HG02588 (cell line): ENCODE results near the gene VIL1.

Source experiments
- ATAC-seq: cut with Tn5 transposase; IDR thresholded peaks from one replicate; pipeline ENCODE4 v1.9.1; 2021; ENCODE audit warnings: mild to moderate bottlenecking, moderate library complexity; ENCODE audit not compliant: unreplicated experiment

Gene VIL1

GRCh38 chr2:218405086-218405745, 13.7 kb upstream of the VIL1 start:
- ATAC-seq, result no peak

DNA sequence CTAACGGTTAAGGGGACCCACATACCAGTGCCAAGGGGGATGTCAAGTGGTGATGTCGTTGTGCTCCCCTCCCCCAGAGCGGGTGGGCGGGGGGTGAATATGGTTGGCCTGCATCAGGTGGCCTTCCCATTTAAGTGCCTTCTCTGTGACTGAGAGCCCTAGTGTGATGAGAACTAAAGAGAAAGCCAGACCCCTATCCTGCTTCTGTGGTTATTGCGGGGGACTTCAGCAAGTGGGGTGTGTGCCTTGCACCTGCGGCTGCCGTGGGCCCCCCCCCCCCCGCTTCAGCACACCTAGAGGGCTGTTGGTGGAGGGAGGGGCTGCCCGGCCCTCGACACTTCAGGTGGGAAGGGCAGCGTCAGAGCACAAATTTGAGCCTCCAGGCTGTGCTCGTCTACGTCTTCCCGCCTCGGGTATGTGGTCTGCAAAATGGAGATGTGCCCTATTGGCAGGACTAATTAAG, 13.1 kb upstream of the VIL1 start:
- ATAC-seq, result peak; percentile 20

DNA sequence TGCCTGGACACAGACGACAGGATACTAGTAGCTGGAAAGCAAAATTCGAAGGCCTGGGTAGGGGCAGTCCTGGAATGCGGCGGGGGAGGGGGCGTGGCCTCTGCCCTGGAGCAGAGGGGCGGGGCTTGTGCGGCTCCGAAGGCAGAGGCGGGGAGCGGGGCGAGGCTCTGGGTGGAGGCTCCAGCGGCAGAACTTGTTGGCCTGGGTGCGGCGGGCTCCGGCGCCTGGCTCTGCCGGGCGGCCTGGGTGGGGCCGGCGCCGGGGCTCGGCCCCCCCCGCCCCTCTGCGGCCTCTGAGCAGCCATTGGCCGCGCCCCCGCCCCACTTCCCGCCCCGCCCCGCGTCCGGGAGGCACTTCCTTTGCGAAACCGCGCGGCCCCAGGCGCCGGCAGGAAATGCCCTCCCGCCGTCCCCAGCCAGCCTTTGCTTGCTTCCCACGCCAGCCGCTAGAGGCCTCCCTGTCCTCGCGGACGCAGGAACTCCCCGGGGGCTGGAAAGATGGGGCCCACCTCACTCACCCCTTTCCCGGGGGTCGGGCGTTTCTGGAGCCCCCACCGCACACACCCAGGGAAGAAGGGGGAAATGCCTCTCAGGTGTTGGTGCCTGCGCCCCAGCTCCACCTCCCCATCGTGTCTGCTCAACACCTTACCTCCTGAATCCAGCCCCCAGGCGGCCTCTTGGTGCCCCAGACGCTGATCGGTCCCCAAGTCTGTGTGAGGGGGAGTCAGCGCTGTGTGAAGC, 12.5 kb upstream of the VIL1 start:
- ATAC-seq, result peak; percentile 75

DNA sequence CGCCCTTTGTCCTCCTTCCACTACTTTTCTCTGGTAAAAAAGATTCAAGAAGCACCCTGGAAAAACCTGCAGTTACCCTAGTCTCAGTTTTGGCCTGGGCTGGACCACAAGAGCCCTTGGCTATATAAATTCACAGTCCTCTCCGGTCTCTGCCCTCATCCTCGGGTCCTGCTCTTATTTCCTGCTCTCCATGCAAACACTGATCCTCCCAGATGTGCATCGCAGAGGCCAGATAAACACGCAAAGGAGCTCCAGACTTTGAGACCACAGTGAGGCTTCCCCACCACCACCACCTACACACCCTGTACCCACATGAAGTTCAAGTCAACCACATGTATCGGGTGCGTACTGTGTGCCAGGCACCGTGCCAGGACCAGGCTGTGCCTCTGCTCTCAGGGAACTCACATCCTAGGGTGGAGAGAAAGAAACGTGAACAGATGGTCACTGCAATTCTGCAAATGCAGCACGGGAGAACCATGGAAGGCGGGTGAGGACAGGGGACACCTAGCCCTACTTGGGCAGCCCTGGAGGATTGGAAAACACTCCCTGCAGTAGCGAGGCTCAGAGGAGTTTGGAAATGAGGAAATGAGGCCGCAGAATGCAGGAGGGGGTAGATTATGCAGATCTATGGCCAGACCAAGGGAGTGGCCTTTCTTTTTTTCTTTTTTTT, 11.8 kb upstream of the VIL1 start:
- ATAC-seq, result peak; percentile 12

DNA sequence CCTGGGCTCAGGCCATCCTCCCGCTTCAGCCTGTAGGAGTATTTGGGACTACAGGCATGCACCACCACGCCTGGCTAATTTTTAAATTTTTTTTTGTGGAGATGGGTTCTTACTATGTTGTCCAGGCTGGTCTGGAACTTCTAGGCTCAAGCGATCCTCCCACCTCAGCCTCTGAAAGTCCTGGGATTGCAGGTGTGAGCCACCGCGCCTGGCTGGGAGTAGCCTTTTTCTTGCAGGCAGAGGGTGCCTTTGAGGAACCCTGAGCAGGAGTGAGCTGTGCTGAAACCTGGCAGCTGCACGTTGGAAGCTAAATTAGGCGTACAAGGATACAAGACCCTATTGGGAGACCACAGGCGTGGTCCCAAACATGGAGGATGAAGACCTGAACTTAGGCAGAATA, 11.2 kb upstream of the VIL1 start:
- ATAC-seq, result no peak

- no peak for ATAC-seq
These were observed 604 bp upstream of the VIL1 start for GRCh38 chr2:218418321-218418716.

DNA sequence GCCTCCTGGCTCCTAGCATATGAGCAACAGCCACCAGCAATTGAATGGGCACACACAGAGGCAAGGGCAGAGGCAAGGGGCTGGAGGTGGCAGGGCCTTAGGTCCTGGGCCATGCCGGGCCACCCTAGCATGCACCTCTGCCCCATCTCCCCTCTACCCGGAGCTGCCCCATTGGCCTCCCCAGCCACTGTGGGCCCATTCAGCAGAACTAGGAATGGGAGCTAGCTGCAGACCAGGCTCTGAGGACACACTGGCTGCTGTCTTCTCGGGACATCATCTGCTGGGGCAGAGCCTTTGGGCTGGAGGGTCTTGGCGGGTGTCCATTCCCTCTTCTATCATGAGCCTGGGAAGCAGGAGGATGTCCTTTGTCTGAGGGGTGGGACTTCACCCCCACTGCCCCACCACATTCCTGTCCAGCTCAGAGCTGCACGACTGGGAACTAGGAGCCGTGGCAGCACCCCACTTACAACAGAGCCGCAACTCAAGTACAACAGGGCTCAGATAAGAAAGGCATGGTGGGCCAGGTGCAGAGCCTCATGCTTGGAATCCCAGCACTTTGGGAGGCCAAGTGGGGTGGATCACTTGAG, 800 bp downstream of the VIL1 start:
- no peak for ATAC-seq

DNA sequence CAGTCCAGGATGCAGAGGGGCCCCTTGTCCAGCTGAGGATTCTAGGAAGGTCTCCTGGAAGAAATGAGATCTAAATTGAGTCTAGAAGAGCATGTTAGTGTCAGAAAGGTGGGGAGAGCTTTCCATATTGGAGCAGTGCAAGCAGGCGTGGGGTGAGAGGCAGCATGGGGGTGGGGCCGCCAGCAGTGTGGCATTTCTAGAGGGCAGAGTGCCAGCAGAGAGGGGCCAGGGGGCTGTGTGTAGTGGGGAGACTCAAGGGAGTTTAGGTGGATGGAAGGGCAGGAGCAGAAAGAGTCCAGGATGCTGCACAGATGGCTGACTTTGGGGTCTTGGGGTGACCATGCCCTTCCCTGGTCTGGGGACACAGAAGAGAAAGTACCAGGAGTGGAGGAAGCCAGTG, 2.1 kb downstream of the VIL1 start:
- no peak for ATAC-seq

GRCh38 chr2:218422403-218423086, 3.6 kb downstream of the VIL1 start:
- ATAC-seq, result no peak

DNA sequence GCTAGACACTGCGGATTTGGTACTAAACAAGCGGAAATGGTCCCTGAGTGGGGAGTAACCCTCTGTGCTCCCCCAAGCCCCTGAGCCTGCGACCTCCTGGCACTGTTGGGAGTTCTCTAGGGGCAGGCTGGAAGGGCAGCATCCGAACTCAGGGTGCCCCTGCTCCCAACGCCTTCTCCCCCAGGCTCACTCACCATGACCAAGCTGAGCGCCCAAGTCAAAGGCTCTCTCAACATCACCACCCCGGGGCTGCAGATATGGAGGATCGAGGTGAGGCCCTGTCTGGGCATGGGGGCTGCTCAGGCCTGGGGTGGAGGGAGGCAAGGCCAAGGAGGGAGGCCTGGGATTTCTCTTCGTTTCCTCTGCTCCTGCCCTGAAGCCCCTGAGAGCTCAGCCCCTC, 4.7 kb downstream of the VIL1 start:
- no peak for ATAC-seq

DNA sequence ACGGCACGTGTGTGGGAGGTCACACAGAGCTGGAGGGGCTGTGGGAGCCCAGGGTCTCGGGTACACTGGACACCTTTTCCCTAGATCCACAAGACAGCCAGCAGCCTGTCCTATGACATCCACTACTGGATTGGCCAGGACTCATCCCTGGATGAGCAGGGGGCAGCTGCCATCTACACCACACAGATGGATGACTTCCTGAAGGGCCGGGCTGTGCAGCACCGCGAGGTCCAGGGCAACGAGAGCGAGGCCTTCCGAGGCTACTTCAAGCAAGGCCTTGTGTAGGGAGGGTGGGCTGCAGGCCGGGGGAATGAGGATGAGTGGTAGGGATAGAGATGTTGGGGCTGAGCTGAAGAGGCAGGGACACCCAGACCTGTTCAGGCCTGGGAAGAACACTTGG, 6.6 kb downstream of the VIL1 start:
- no peak for ATAC-seq

DNA sequence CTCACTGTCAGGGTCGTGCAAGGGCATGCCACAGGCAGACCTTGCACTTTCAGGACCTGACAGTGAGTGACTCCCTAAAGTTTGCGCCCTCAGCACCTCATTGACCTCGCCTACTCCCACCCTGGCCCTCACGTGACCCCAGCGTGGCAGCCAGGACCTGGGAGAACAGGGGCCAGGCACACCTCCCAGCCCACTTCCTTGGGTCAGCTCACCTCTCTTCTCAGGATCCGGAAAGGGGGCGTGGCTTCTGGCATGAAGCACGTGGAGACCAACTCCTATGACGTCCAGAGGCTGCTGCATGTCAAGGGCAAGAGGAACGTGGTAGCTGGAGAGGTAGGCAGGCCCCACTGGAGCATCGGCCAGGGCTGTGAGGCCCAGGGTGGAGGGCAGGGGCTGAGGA, 8.8 kb downstream of the VIL1 start:
- no peak for ATAC-seq

DNA sequence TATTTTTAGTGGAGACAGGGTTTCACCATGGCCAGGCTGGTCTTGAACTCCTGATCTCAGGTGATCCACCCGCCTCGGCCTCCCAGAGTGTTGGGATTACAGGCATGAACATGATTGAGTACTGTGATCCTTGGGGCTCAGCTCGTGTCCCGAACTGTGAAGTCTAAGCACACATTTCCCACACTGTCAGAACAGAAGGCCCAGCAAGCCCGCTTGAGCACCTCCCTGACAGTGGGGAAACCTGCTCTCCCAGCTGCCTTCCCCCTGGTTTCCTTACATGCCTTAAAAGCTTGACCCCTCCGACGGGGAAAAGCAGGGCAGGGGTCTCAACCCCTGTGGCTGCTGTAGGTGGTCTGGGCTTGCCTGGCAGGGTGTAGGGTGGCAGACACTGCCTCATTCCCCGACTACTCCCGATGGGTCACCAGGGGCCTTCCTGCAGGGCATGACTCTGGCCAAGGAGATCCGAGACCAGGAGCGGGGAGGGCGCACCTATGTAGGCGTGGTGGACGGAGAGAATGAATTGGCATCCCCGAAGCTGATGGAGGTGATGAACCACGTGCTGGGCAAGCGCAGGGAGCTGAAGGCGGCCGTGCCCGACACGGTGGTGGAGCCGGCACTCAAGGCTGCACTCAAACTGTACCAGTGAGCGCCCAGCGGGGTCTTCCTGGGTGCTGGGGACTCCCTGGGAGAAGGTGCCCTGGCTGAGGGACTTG, 10.1 kb downstream of the VIL1 start:
- no peak for ATAC-seq

DNA sequence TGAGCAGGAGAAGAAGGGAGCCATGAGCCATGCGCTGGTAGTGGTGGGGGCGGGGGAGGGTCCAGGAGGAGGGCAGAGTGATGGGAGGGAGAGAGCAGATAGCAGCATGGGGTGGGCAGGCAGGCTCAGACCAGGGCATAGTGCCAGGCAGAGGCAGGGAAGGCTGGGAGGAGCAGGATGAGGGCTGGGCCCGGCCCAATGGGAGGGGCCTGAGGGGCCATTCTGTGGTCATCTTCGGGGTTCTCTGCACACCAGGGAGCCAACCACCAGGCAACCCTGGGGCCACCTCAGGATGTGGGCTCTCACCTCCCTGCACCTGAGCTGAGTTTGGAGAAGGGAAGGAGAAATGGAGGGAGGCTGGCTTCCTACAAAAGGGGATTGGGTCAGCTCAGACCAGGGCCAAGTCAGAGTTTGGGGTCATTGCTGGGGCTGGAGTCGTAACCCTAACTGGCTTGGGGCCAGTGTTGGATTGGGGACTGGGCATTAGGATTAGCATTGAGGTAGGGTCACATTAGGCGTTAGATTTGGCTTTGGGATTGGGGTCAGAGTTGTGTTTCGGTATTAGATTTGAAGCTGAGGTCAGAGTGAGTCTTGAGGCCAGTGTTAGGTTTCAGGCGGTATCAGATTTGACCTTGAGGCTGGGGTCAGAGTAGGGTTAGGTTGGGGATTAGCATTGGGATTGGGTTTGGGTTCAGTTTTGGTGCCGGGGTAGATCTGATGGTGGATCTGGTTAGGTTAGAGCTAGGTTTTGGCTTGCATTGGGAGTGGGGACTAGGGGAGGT, 11.2 kb downstream of the VIL1 start:
- no peak for ATAC-seq

DNA sequence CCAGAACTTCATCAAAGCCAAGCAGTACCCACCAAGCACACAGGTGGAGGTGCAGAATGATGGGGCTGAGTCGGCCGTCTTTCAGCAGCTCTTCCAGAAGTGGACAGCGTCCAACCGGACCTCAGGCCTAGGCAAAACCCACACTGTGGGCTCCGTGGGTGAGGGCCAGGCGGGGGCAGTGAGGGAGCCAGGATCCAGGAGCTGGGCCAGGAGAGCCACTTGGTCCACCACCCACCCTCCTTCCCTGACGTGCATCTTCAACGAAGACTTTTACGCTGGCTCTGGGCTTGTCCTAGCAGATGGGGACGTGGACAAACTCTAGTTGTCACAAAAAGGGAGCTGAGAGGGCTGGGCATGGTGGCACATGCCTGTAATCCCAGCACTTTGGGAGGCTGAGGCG, 11.8 kb downstream of the VIL1 start:
- no peak for ATAC-seq

DNA sequence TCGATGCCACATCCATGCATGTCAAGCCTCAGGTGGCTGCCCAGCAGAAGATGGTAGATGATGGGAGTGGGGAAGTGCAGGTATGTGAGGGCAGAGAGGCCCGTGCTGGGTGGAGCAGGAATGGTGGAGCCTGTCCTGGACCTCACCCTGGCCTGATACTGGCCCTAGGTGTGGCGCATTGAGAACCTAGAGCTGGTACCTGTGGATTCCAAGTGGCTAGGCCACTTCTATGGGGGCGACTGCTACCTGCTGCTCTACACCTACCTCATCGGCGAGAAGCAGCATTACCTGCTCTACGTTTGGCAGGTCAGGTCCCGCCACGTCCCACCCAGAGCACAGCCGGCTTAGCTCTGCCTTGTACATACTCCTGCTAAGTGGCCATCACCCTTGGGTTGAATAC, 13.0 kb downstream of the VIL1 start:
- ATAC-seq, result no peak

DNA sequence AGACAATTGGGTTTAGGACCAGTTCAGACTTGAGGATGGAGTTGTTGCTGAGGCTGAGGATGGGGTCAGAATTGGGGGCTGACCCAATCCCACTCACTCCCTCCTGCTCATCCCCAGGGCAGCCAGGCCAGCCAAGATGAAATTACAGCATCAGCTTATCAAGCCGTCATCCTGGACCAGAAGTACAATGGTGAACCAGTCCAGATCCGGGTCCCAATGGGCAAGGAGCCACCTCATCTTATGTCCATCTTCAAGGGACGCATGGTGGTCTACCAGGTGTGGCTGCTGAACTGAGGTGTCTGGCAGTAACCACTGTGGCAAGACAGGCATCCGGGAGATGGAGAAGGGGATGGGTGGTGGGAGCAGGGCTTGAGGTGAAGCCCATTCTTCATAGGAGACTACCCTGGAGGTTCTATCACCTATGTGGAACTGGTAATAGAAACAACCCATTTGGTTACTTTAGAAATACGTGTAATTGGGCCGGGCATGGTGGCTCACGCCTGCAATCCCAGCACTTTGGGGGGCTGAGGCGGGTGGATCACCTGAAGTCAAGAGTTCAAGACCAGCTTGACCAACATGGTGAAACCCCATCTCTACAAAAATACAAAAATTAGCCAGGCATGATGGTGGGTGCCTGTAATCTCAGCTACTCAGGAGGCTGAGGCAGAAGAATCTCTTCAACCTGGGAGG, 13.9 kb downstream of the VIL1 start:
- ATAC-seq, result no peak

DNA sequence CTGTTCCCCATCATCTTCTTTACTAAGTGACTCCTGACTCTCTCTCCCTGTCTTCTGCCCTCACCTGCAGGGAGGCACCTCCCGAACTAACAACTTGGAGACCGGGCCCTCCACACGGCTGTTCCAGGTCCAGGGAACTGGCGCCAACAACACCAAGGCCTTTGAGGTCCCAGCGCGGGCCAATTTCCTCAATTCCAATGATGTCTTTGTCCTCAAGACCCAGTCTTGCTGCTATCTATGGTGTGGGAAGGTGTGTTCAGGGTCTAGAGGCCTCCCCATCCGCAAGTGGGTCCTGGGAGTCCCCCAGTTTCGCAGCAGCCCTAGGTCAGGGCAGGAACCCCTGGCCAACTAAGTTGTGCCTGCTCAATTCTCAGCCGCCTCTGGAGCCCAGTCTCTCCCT, 15.5 kb downstream of the VIL1 start:
- no peak for ATAC-seq
